Nephron (organoid): ENCODE results near the gene TCP1.
"Not testable (repeated sequence)": the region's sequence is repeated elsewhere in the genome, so short reads cannot be mapped to it uniquely, and the experiment has no call there.

Experiments used
- H3K27ac Mint-ChIP-seq, 3 experiments: 2 replicates each; pipeline ENCODE4 v1.8.0; 2020; ENCODE audit warnings: mixed read lengths in 3 of 3, mild to moderate bottlenecking in 2 of 3, moderate library complexity in 1 of 3
- H3K27me3 Mint-ChIP-seq: 2 replicates; pipeline ENCODE4 v1.8.0; 2021; ENCODE audit warnings: low read depth, mild to moderate bottlenecking, moderate library complexity, mixed read lengths
- H3K36me3 Mint-ChIP-seq: 2 replicates; pipeline ENCODE4 v1.8.0; 2020; ENCODE audit warnings: low read depth, mixed read lengths
- H3K4me1 Mint-ChIP-seq: 2 replicates; pipeline ENCODE4 v1.8.0; 2020; ENCODE audit warnings: mixed read lengths
- H3K4me3 Mint-ChIP-seq, 3 experiments: 2 replicates each; pipeline ENCODE4 v1.8.0; 2020; ENCODE audit warnings: mild to moderate bottlenecking in 3 of 3, mixed read lengths in 3 of 3, moderate library complexity in 2 of 3
- H3K9me3 Mint-ChIP-seq: 2 replicates; pipeline ENCODE4 v1.8.0; 2020; ENCODE audit warnings: mixed read lengths
- CTCF ChIP-seq, 3 experiments: fragments of 200-600 bp; sonication (generic); IDR thresholded peaks; one replicate each; pipeline ENCODE4 v1.5.0; 2021; ENCODE audit warnings: antibody characterized with exemption in 3 of 3; ENCODE audit not compliant: unreplicated experiment in 3 of 3

TCP1 gene

DNA sequence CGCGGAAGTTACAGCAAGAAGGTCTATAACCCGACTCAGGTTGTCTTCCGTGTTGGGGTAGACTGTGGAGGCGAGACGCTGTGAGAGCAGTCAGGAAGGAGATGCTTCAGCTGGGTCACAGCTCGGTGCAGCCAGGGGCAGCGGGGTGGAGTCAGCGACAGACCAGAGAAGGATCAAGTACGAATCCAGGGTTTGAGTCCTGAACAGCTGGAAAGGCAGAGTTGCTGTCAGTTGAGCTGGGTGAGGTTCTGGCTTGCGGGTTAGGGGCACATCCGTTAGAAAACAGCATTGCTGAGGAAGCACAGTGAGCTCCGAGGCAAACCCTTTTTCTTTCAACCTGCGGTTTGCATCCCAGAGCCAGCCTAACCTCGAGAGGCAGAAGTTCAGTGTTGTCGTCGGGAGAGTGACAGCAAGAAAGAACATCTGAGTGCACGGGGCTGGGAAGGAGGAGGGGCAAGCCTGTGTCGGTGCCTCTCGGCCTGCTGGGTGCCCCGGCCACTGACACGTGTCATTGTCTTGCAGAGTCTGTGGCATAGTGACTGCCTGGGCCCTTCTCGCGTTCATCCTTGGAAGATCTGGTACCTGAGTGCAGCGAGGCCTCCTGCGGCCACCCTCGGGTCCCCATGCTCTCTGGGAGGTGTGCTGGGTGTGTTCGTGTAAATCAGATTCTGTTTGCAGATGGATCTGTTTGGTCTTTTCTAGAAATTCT is 30.7 kb upstream of the TCP1 start:
- Mint-ChIP-seq H3K9me3 (peaks cover 2% of the 10 kb centered on the region), H3K36me3 (no peaks in the 10 kb centered on the region), H3K27ac (no peak overlapping the region), H3K4me1 (peaks cover 6% of the 10 kb centered on the region), H3K4me3 (peak overlapping the region in 1 of 3 experiments; percentile 20), H3K27me3 (peaks cover 8% of the 10 kb centered on the region)
- no peak for TF ChIP-seq CTCF (IDR thresholded peaks at IDR 0.05; ENCODE audit: unreplicated experiment in 3 of 3)

DNA sequence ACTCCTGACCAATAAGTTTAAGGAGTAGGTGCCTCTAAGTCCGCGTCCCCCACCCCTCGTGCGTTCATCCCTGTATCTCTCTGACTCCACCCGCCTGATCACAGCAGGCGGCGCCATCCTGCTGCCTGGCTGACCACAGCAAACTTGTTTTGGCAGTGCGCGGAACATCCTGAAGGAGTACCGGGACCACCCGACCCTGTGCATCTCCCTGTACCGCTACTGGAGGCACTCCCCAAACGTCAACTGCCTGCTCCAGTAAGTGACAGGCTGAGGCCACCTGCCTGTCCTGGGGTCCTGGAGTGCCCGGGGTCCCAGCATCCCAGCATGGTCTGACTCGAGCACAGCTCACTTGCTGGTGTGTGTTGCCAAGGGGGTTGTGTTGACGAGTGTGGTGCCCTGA is 29.7 kb upstream of the TCP1 start:
- H3K36me3 Mint-ChIP-seq = no peaks in the 10 kb centered on the region
- no peak overlapping the region for H3K27ac Mint-ChIP-seq
- H3K9me3 Mint-ChIP-seq = peaks cover 2% of the 10 kb centered on the region
- no peak for TF ChIP-seq CTCF (IDR thresholded peaks at IDR 0.05; ENCODE audit: unreplicated experiment in 3 of 3)
- peaks cover 8% of the 10 kb centered on the region for H3K27me3 Mint-ChIP-seq
- no peak overlapping the region for H3K4me3 Mint-ChIP-seq
- H3K4me1 Mint-ChIP-seq = peaks cover 3% of the 10 kb centered on the region

DNA sequence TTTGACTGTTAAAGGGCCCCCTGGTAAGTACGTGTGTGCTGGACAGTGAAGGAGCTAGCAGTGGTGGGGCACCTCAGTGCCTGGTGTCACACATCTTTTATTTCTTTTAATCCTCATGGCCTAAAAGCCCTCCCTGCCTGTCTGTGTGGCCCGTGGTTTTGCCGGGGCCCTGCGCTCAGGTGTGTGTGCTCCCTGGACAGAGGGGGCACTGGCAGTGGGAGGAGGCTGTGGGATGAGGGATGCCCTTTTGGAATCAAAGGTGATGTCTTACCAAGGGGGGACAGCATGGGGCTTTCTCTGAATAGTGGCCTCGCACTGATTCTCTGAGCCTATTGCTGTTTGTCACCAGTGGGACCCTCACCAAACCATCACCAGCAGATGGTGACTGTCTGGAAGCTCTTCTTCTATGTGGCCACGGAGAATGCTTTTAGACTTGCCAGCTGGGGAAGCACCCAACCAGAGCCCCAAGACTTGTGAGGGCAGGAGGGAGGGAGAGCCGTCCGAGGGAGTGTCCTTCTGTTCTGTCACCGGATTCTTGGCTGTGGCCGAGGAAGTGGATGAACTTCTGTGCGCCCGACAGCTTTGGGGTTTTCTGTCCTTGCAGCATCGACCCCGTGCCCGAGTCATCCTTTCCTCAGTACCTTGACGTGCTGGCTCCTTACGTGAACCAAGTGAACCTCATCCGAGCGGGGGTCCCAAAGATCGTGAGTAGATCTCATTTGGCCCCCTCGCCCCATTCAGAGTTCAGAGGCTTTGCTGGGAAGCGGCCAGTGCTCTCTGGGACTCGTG is 28.7 kb upstream of the TCP1 start:
- peaks cover 8% of the 10 kb centered on the region for H3K27me3 Mint-ChIP-seq
- peaks cover 2% of the 10 kb centered on the region for H3K9me3 Mint-ChIP-seq
- TF ChIP-seq CTCF (IDR thresholded peaks at IDR 0.05; ENCODE audit: unreplicated experiment in 3 of 3) = no peak
- no peak overlapping the region for H3K4me3 Mint-ChIP-seq
- H3K4me1 Mint-ChIP-seq = no peaks in the 10 kb centered on the region
- no peaks in the 10 kb centered on the region for H3K36me3 Mint-ChIP-seq
- no peak overlapping the region for H3K27ac Mint-ChIP-seq

- not testable (repeated sequence) for H3K4me1 Mint-ChIP-seq, H3K4me3 Mint-ChIP-seq, H3K36me3 Mint-ChIP-seq, H3K27ac Mint-ChIP-seq, H3K27me3 Mint-ChIP-seq, H3K9me3 Mint-ChIP-seq
Measured at GRCh38 chr6:159816775-159817174, 27.4 kb upstream of the TCP1 start.

DNA sequence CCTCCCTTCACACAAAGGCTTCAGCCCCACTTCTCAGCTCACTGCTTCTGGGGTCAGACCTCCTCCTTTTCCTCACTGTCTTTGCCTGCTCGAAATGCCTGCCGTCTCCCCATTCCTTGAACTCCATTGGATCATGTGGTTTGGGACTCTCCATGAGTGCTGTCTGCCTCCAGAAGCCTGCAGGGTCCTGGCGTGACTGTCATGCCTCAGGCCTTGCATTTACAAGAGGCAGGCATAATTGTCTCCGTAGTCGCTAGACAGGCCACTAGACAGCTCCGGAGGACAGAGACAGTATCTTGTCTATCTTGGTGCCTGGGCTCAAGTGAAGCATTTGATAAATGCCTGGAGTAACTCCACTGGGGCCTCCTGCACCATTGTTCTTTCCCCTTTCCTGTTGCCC is 26.0 kb upstream of the TCP1 start:
- peaks cover 8% of the 10 kb centered on the region for H3K27me3 Mint-ChIP-seq
- no peak for TF ChIP-seq CTCF (IDR thresholded peaks at IDR 0.05; ENCODE audit: unreplicated experiment in 3 of 3)
- no peak overlapping the region for H3K4me3 Mint-ChIP-seq
- H3K4me1 Mint-ChIP-seq = no peaks in the 10 kb centered on the region
- H3K27ac Mint-ChIP-seq = no peak overlapping the region
- no peaks in the 10 kb centered on the region for H3K36me3 Mint-ChIP-seq
- H3K9me3 Mint-ChIP-seq = peaks cover 2% of the 10 kb centered on the region

DNA sequence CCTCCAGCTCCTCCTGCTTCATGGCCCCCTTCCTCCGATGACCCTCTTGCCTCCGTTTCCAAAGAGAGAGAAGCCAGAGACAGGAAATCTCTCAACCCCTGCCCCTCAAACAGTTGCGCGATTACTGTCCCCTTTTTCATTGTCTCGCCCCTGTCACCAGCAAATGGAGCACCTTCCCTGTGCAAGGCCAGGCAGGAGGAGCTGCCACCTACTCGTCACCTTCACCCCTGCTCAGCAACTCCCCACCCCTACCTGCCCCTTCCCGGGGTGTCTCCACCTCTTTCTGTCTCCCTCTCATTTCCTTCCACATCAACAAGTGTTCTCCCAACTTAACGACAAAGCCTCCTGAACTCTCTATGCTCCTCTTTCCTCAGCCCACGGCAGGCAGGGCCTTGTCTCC is 24.4 kb upstream of the TCP1 start:
- Mint-ChIP-seq H3K4me3 (no peak overlapping the region), H3K36me3 (no peaks in the 10 kb centered on the region), H3K27ac (no peak overlapping the region), H3K27me3 (peaks cover 8% of the 10 kb centered on the region), H3K4me1 (no peaks in the 10 kb centered on the region), H3K9me3 (no peaks in the 10 kb centered on the region)
- TF ChIP-seq CTCF (IDR thresholded peaks at IDR 0.05; ENCODE audit: unreplicated experiment in 3 of 3) = no peak
